HepG2 (cell line): Measurements from ENCODE around the gene ABHD17A. TPM values are rescaled to one million over a fixed set of nuclear protein-coding genes. Genes with fewer than 3 reads are reported as not detected.

ENCODE experiments used
- ARID2 ChIP-seq: sonication (generic); formaldehyde crosslinking; IDR thresholded peaks from 2 replicates; pipeline ENCODE4 v1.8.1; 2022; ENCODE audit warnings: mild to moderate bottlenecking, missing genetic modification reagents, borderline replicate concordance
- DDIT3 ChIP-seq: sonication (generic); formaldehyde crosslinking; IDR thresholded peaks from 2 replicates; pipeline ENCODE4 v1.4.0; 2020; ENCODE audit warnings: mild to moderate bottlenecking, missing genetic modification reagents
- FIP1L1 ChIP-seq: fragments of 200-400 bp; formaldehyde crosslinking; IDR thresholded peaks from 2 replicates; pipeline ENCODE4 v1.6.1; 2018; ENCODE audit warnings: low read depth, mild to moderate bottlenecking, low read length, moderate library complexity, borderline replicate concordance; ENCODE audit not compliant: insufficient read depth
- LBX2 ChIP-seq: sonication (generic); formaldehyde crosslinking; IDR thresholded peaks from 2 replicates; pipeline ENCODE4 v1.5.0; 2020; ENCODE audit warnings: missing genetic modification reagents, mild to moderate bottlenecking, borderline replicate concordance
- PAXIP1 ChIP-seq: sonication (generic); formaldehyde crosslinking; conservative IDR thresholded peaks from 2 replicates; pipeline ENCODE4 v1.4.0; 2020; ENCODE audit warnings: mild to moderate bottlenecking, missing genetic modification reagents, moderate library complexity
- PLSCR1 ChIP-seq: sonication (generic); formaldehyde crosslinking; IDR thresholded peaks from 2 replicates; pipeline ENCODE4 v1.5.0; 2020; ENCODE audit warnings: missing genetic modification reagents, mild to moderate bottlenecking, borderline replicate concordance
- REL ChIP-seq: sonication (generic); formaldehyde crosslinking; conservative IDR thresholded peaks from 2 replicates; pipeline ENCODE4 v1.8.0; 2022; ENCODE audit warnings: mild to moderate bottlenecking, missing genetic modification reagents, moderate library complexity
- SMARCE1 ChIP-seq: fragments of 450-650 bp; IDR thresholded peaks from 2 replicates; pipeline ENCODE4 v1.6.1; 2017; ENCODE audit warnings: borderline replicate concordance
- SOX13 ChIP-seq, 3 experiments: fragments of 450-650 bp in 1 of 3; sonication (generic) in 1 of 3; formaldehyde crosslinking in 1 of 3; IDR thresholded peaks in 2 of 3; conservative IDR thresholded peaks in 1 of 3; 2 replicates each; pipeline versions ENCODE4 v1.5.0 to v1.6.1; 2016 to 2020; ENCODE audit warnings: antibody characterized with exemption in 1 of 3, mild to moderate bottlenecking in 1 of 3, missing compliant biosample characterization in 1 of 3, missing genetic modification reagents in 1 of 3, moderate library complexity in 1 of 3
- ZMYM3 ChIP-seq: sonication (generic); formaldehyde crosslinking; IDR thresholded peaks from 2 replicates; pipeline ENCODE4 v1.5.1; 2020; ENCODE audit warnings: mild to moderate bottlenecking, missing genetic modification reagents
- ZNF180 ChIP-seq: sonication (generic); formaldehyde crosslinking; IDR thresholded peaks from 2 replicates; pipeline ENCODE4 v1.4.0; 2020; ENCODE audit warnings: low read depth, missing genetic modification reagents, borderline replicate concordance
- ZNF512 ChIP-seq: sonication (generic); formaldehyde crosslinking; IDR thresholded peaks from 2 replicates; pipeline ENCODE4 v1.4.0; 2020; ENCODE audit warnings: mild to moderate bottlenecking, missing genetic modification reagents
- ZNF557 ChIP-seq: sonication (generic); formaldehyde crosslinking; IDR thresholded peaks from 2 replicates; pipeline ENCODE4 v1.4.0; 2020; ENCODE audit warnings: missing genetic modification reagents
- ZNF564 ChIP-seq: sonication (generic); formaldehyde crosslinking; IDR thresholded peaks from 2 replicates; pipeline ENCODE4 v1.8.1; 2023; ENCODE audit warnings: mild to moderate bottlenecking, missing genetic modification reagents
- ZNF629 ChIP-seq: sonication (generic); formaldehyde crosslinking; conservative IDR thresholded peaks from 2 replicates; pipeline ENCODE4 v1.5.0; 2020; ENCODE audit warnings: missing genetic modification reagents
- ZNF709 ChIP-seq: sonication (generic); formaldehyde crosslinking; IDR thresholded peaks from 2 replicates; pipeline ENCODE4 v1.5.0; 2020; ENCODE audit warnings: mild to moderate bottlenecking, missing genetic modification reagents
- ZNF724P ChIP-seq: sonication (generic); formaldehyde crosslinking; IDR thresholded peaks from 2 replicates; pipeline ENCODE4 v1.8.0; 2022; ENCODE audit warnings: missing genetic modification reagents, borderline replicate concordance
- ZNF788 ChIP-seq: sonication (generic); formaldehyde crosslinking; IDR thresholded peaks from 2 replicates; pipeline ENCODE4 v1.5.0; 2020; ENCODE audit warnings: mild to moderate bottlenecking, missing genetic modification reagents, borderline replicate concordance
- ZNF839 ChIP-seq: sonication (generic); formaldehyde crosslinking; IDR thresholded peaks from 2 replicates; pipeline ENCODE4 v1.4.0; 2020; ENCODE audit warnings: missing genetic modification reagents, mild to moderate bottlenecking, borderline replicate concordance
- polyA plus RNA-seq, 8 experiments: library from polyadenylated mRNA; depleted of rRNA in 3 of 8; stranded (reverse) in 7 of 8; unstranded in 1 of 8; fragments of >200 nt; fragmentation: Illumina TruSeq in 4 of 8; extraction: Trizol in 4 of 8; gene quantifications; 2 replicates each; pipeline versions ENCODE4 v1.2.1 to v1.2.3, GENCODE V29; 2011 to 2016; ENCODE audit warnings: low read depth in 4 of 8, missing spikeins in 1 of 8, mixed read lengths in 1 of 8; ENCODE audit not compliant: insufficient read depth in 1 of 8
- total RNA-seq, 5 experiments: library from RNA; depleted of rRNA; stranded (reverse); fragments of >200 nt; fragmentation: Illumina TruSeq; extraction: Trizol; gene quantifications; 2 replicates each; pipeline ENCODE4 v1.2.3, GENCODE V29; 2016; ENCODE audit warnings: low read depth in 1 of 5

Gene ABHD17A
- total and polyA plus RNA-seq, 2 of the 13 experiments (the other 11 are each of a cell fraction or from before 2014, with no cell fraction given) = 27.7 to 40.8 TPM

GRCh38 chr19:1839658-1840540 is 45.4 kb downstream of the ABHD17A start (continued):
- peak; percentile 71 for TF ChIP-seq PAXIP1
- no peak for TF ChIP-seq SMARCE1
- no peak for TF ChIP-seq FIP1L1
- peak; percentile 90 for TF ChIP-seq ZMYM3 (CRISPR knock-in tag)
- TF ChIP-seq ZNF629 (CRISPR knock-in tag) = no peak
- TF ChIP-seq ZNF724P (CRISPR knock-in tag) = no peak
- no peak for TF ChIP-seq ZNF839 (CRISPR knock-in tag)
- no peak for TF ChIP-seq ZNF557 (CRISPR knock-in tag)
- TF ChIP-seq REL (CRISPR knock-in tag) = no peak
- no peak for TF ChIP-seq ZNF564 (CRISPR knock-in tag)
- no peak for TF ChIP-seq ZNF180 (CRISPR knock-in tag)
- no peak for TF ChIP-seq PLSCR1
- TF ChIP-seq ARID2 (CRISPR knock-in tag) = no peak
- no peak for TF ChIP-seq LBX2 (CRISPR knock-in tag)
- no peak for TF ChIP-seq DDIT3 (CRISPR knock-in tag)
- TF ChIP-seq ZNF709 (CRISPR knock-in tag) = no peak
- peak; percentile 19; the same call in 1 of the 2 replicates for TF ChIP-seq ZNF788 (CRISPR knock-in tag)
- TF ChIP-seq SOX13 (IDR thresholded peaks at IDR 0.05) = no peak
- TF ChIP-seq SOX13 (CRISPR knock-in tag; conservative IDR thresholded peaks at IDR 0.05 in 1 of 2, IDR thresholded peaks at IDR 0.05 in 1 of 2) = no peak
- TF ChIP-seq ZNF512 (CRISPR knock-in tag) = no peak
